HCT116 (cell line): ENCODE results near the gene ITPR2. TPM values are rescaled to one million over a fixed set of nuclear protein-coding genes. Genes with fewer than 3 reads are reported as not detected.

Source experiments
- ATAC-seq: fragments of 200-7000 bp; cut with Tn5 transposase; 2 replicates; pipeline ENCODE4 v1.9.1; 2020; ENCODE audit warnings: mild to moderate bottlenecking, moderate library complexity
- BruUV-seq: library from RNA; stranded (reverse); fragments of 400-500 nt; replicated peaks from 2 replicates; lab custom pipeline; 2021; lab: Mats Ljungman, UMichigan
- CTCF ChIA-PET: fragments of 300-600 bp; sonication (Branson Sonifier 250); formaldehyde crosslinking; loops from one replicate; lab custom pipeline; 2021; ENCODE audit warnings: antibody characterized with exemption; lab: Charles Lee
- POLR2A ChIA-PET: fragments of 300-600, 350-600 bp; sonication (Branson Sonifier 250); formaldehyde crosslinking; loops from one replicate; lab custom pipeline; 2021; ENCODE audit warnings: antibody characterized with exemption; lab: Charles Lee
- RAD21 ChIA-PET, 2 experiments: fragments of 300-600 bp; sonication (Branson Sonifier 250); formaldehyde crosslinking; loops; one replicate each; lab custom pipeline; 2023; ENCODE audit warnings: low total read pairs in 2 of 2; ENCODE audit not compliant: uncharacterized antibody in 2 of 2, unreplicated experiment in 2 of 2, low non-redundant PET in 1 of 2; lab: Charles Lee
- DNase-seq: peaks from one replicate; pipeline ENCODE4 v3.0.0-alpha.2; 2010; ENCODE audit warnings: low read depth, low spot score
- H2AFZ ChIP-seq: fragments of 200-600 bp; shearing (Covaris generic), sonication (generic); 2 replicates; pipeline ENCODE4 v1.6.1; 2017; ENCODE audit warnings: low read depth, mixed run types, mixed read lengths, antibody characterized with exemption, low read length; ENCODE audit not compliant: poor library complexity, severe bottlenecking
- H3K27ac ChIP-seq: 2 replicates; pipeline ENCODE4 v1.5.1; 2012; ENCODE audit warnings: low read depth, low read length
- H3K27me3 ChIP-seq: fragments of 200-600 bp; sonication (generic); 2 replicates; pipeline ENCODE4 v1.6.1; 2016; ENCODE audit warnings: mixed run types, low read length, mixed read lengths; ENCODE audit not compliant: insufficient read depth
- H3K36me3 ChIP-seq, 2 experiments: fragments of 200-500 bp in 1 of 2; fragments of 200-600 bp in 1 of 2; sonication (Bioruptor generic) in 1 of 2; sonication (generic) in 1 of 2; 2 replicates each; pipeline versions ENCODE4 v1.5.1 to v1.6.1; 2014 to 2016; ENCODE audit warnings: low read length in 2 of 2, inconsistent platforms in 1 of 2, mixed read lengths in 1 of 2, mixed run types in 1 of 2; ENCODE audit not compliant: insufficient read depth in 2 of 2, control insufficient read depth in 1 of 2
- H3K4me1 ChIP-seq, 2 experiments: fragments of 200-600 bp in 1 of 2; sonication (generic) in 1 of 2; 2 replicates each; pipeline versions ENCODE4 v1.5.1 to v1.6.1; 2012 to 2017; ENCODE audit warnings: low read length in 2 of 2, inconsistent platforms in 1 of 2, mild to moderate bottlenecking in 1 of 2, mixed read lengths in 1 of 2, mixed run types in 1 of 2, moderate library complexity in 1 of 2; ENCODE audit not compliant: insufficient read depth in 2 of 2, control insufficient read depth in 1 of 2
- H3K4me2 ChIP-seq: fragments of 200-600 bp; sonication (generic); 2 replicates; pipeline ENCODE4 v1.6.1; 2017; ENCODE audit warnings: mixed run types, low read length, mixed read lengths
- H3K4me3 ChIP-seq, 2 experiments: fragments of 200-600 bp in 1 of 2; sonication (generic) in 1 of 2; replicated peaks in 1 of 2; 2 replicates each; pipeline ENCODE4 v1.5.1; 2011 to 2016; ENCODE audit warnings: low read length in 2 of 2, control low read depth in 1 of 2, low read depth in 1 of 2, mild to moderate bottlenecking in 1 of 2, mixed read lengths in 1 of 2, mixed run types in 1 of 2
- H3K79me2 ChIP-seq: fragments of 200-600 bp; sonication (generic); 2 replicates; pipeline ENCODE4 v1.6.1; 2017; ENCODE audit warnings: mild to moderate bottlenecking, mixed run types, low read length, moderate library complexity, mixed read lengths; ENCODE audit not compliant: insufficient read depth
- H3K9ac ChIP-seq: fragments of 200-600 bp; sonication (generic); 2 replicates; pipeline ENCODE4 v1.6.1; 2016; ENCODE audit warnings: low read length, mixed read lengths
- H3K9me2 ChIP-seq: fragments of 200-600 bp; sonication (generic), shearing (Covaris generic); 2 replicates; pipeline ENCODE4 v1.6.1; 2017; ENCODE audit warnings: mixed run types, mild to moderate bottlenecking, moderate library complexity; ENCODE audit not compliant: insufficient read depth
- H3K9me3 ChIP-seq, 2 experiments: fragments of 200-500 bp in 1 of 2; fragments of 200-600 bp in 1 of 2; sonication (Bioruptor generic) in 1 of 2; sonication (generic) in 1 of 2; 2 replicates each; pipeline ENCODE4 v1.6.1; 2014 to 2017; ENCODE audit warnings: low read length in 2 of 2, mixed read lengths in 2 of 2, inconsistent platforms in 1 of 2, low read depth in 1 of 2, mild to moderate bottlenecking in 1 of 2, mixed run types in 1 of 2, moderate library complexity in 1 of 2; ENCODE audit not compliant: control insufficient read depth in 1 of 2, insufficient read depth in 1 of 2
- H4K20me1 ChIP-seq: fragments of 200-600 bp; sonication (generic), shearing (Covaris generic); 2 replicates; pipeline ENCODE4 v1.6.1; 2017; ENCODE audit warnings: mixed run types, mild to moderate bottlenecking, moderate library complexity; ENCODE audit not compliant: insufficient read depth
- ATF3 ChIP-seq: IDR thresholded peaks from 2 replicates; pipeline ENCODE4 v1.6.1; 2012
- CBX3 ChIP-seq: IDR thresholded peaks from 2 replicates; pipeline ENCODE4 v1.6.1; 2012; ENCODE audit warnings: low read depth
- CEBPB ChIP-seq: IDR thresholded peaks from 2 replicates; pipeline ENCODE4 v1.6.1; 2012; ENCODE audit warnings: low read depth
- ELF1 ChIP-seq: IDR thresholded peaks from 2 replicates; pipeline ENCODE4 v1.6.1; 2012; ENCODE audit warnings: low read depth, borderline replicate concordance
- FOSL1 ChIP-seq: IDR thresholded peaks from 2 replicates; pipeline ENCODE4 v1.6.1; 2012; ENCODE audit warnings: low read depth
- JUND ChIP-seq: IDR thresholded peaks from 2 replicates; pipeline ENCODE4 v1.6.1; 2012
- POLR2A ChIP-seq: IDR thresholded peaks from 2 replicates; pipeline ENCODE4 v1.7.0; 2011; ENCODE audit warnings: borderline replicate concordance; ENCODE audit not compliant: insufficient read depth, insufficient read length; ENCODE audit errors: extremely low read depth
- POLR2AphosphoS5 ChIP-seq: IDR thresholded peaks from 2 replicates; pipeline ENCODE4 v1.6.1; 2011; ENCODE audit warnings: mild to moderate bottlenecking, low read depth, low read length, moderate library complexity
- RAD21 ChIP-seq: IDR thresholded peaks from 2 replicates; pipeline ENCODE4 v1.6.1; 2012; ENCODE audit warnings: low read depth, mild to moderate bottlenecking
- REST ChIP-seq: IDR thresholded peaks from 2 replicates; pipeline ENCODE4 v1.6.1; 2012; ENCODE audit warnings: low read depth
- SIN3A ChIP-seq: IDR thresholded peaks from 2 replicates; pipeline ENCODE4 v1.6.1; 2012; ENCODE audit warnings: low read depth
- SP1 ChIP-seq: IDR thresholded peaks from 2 replicates; pipeline ENCODE4 v1.6.1; 2012; ENCODE audit warnings: low read depth
- SRF ChIP-seq: IDR thresholded peaks from 2 replicates; pipeline ENCODE4 v1.6.1; 2012; ENCODE audit warnings: low read depth
- TCF7L2 ChIP-seq: IDR thresholded peaks from 2 replicates; pipeline ENCODE4 v1.7.0; 2011; ENCODE audit warnings: borderline replicate concordance, inconsistent platforms; ENCODE audit not compliant: insufficient read depth, insufficient read length; ENCODE audit errors: extremely low read depth
- YY1 ChIP-seq: IDR thresholded peaks from 2 replicates; pipeline ENCODE4 v1.6.1; 2011; ENCODE audit warnings: low read length, low read depth, moderate library complexity, mild to moderate bottlenecking; ENCODE audit not compliant: insufficient replicate concordance; ENCODE audit errors: extremely low read depth
- ZNF274 ChIP-seq: fragments of 200-500 bp; sonication (Bioruptor generic); IDR thresholded peaks from 2 replicates; pipeline ENCODE4 v1.6.1; 2014; ENCODE audit warnings: mild to moderate bottlenecking, low read depth, low read length, inconsistent platforms
- intact Hi-C: fragments of 100-400 bp; cut with micrococcal nuclease; formaldehyde crosslinking; loops from 2 replicates; pipeline ENCODE4 v1.10.0; 2022
- total RNA-seq: library from RNA; stranded (reverse); gene quantifications from one replicate; pipeline ENCODE4 v1.2.1, GENCODE V29; 2021; ENCODE audit not compliant: unreplicated experiment
- TF ChIP-seq, protein P1 (sequence below): IDR thresholded peaks from 2 replicates; pipeline ENCODE4 v1.6.1; 2012

ITPR2 gene
- total RNA-seq, 1 experiment from 2014 or later: 6.5 TPM

DNA sequence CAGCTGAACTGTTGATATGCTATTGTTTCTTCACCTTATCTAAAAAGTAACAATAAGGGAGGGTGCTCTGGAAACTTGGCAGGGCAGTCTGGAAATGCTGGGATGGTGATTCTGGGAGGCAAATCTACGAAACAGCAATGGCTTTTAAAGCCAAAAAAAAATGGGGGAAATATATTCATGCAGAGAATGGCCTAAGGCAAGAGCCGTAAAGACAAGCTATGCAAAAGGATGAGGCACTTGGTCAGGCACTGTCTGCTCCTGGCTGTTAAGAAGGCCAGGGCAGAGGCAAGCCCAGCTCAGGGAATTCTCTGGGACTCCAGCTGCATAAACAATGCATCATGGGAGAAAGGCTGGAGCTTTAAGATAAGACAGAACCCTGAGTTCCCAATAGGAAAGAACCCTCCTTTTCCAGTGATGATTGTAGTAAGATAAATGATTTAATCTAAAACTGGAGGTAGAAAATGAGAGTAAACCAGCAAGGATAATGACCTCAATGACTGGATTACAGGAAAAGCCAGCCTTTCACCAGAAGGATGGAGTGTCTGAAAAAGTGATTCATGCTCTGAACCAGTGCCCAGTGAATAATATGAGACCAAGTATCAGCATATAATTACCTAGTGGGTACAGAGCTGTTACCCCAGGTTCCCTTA is 46.0 kb downstream of the ITPR2 start:
- Histone ChIP-seq H3K27me3 (no peaks in the 10 kb centered on the region), H3K27ac (no peak overlapping the region), H4K20me1 (no peaks in the 10 kb centered on the region), H3K4me2 (no peak overlapping the region), H3K9me2 (no peaks in the 10 kb centered on the region), H2AFZ (no peak overlapping the region), H3K9me3 (no peaks in the 10 kb centered on the region), H3K4me1 (no peaks in the 10 kb centered on the region; a peak in 1 of 4 replicates), H3K9ac (no peak overlapping the region), H3K79me2 (no peaks in the 10 kb centered on the region), H3K36me3 (no peaks in the 10 kb centered on the region), H3K4me3 (no peak overlapping the region)
- TF ChIP-seq SRF: no peak
- TF ChIP-seq FOSL1: no peak
- no peak for TF ChIP-seq ZNF274
- TF ChIP-seq REST: no peak
- no peak for TF ChIP-seq CBX3
- no peak for TF ChIP-seq POLR2AphosphoS5
- TF ChIP-seq ATF3: no peak
- no peak for TF ChIP-seq POLR2A
- TF ChIP-seq SIN3A: no peak
- no peak for TF ChIP-seq SP1
- TF ChIP-seq CEBPB: no peak
- TF ChIP-seq RAD21: no peak
- TF ChIP-seq YY1: no peak
- no peak for TF ChIP-seq TCF7L2
- TF ChIP-seq, protein P1, sequence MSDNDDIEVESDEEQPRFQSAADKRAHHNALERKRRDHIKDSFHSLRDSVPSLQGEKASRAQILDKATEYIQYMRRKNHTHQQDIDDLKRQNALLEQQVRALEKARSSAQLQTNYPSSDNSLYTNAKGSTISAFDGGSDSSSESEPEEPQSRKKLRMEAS: no peak
- TF ChIP-seq ELF1: no peak
- TF ChIP-seq JUND: no peak
- RAD21 ChIA-PET: no interaction called here
- CTCF ChIA-PET: interaction anchor here (1.3 kb wide), 1 partner anchor 229 kb away, joined by 3 read pairs; no protein-coding TSS in a partner anchor
- ATAC-seq (no peak), DNase-seq (no peak)
- POLR2A ChIA-PET: no interaction called here
- BruUV-seq: no TSS peak
- intact Hi-C loops: no loop called here
